Measurements from ENCODE around the gene SUCLG2.

- no peak for TF ChIP-seq CTCF (IDR thresholded peaks at IDR 0.05)
- TF ChIP-seq POLR2AphosphoS5 (IDR thresholded peaks at IDR 0.05), result no peak
These were observed 17.0 kb downstream of the SUCLG2 start for GRCh38 chr3:67637255-67637900.
